Sigmoid colon (tissue), 4 donors: Measurements from ENCODE around the gene MLC1.

Source experiments
- EP300 ChIP-seq, 4 donors: sonication (generic); formaldehyde crosslinking; IDR thresholded peaks; one replicate each; pipeline ENCODE4 v1.6.1; 2017; ENCODE audit warnings: antibody characterized with exemption in 4 of 4
- TF ChIP-seq, protein P1 (sequence below), 4 experiments: fragments of 450-650 bp in 3 of 4; fragments of 200-600 bp in 1 of 4; IDR thresholded peaks; one replicate each; pipeline ENCODE4 v1.5.1; 2016 to 2019; ENCODE audit warnings: antibody characterized with exemption in 4 of 4, mild to moderate bottlenecking in 3 of 4, moderate library complexity in 2 of 4

DNA sequence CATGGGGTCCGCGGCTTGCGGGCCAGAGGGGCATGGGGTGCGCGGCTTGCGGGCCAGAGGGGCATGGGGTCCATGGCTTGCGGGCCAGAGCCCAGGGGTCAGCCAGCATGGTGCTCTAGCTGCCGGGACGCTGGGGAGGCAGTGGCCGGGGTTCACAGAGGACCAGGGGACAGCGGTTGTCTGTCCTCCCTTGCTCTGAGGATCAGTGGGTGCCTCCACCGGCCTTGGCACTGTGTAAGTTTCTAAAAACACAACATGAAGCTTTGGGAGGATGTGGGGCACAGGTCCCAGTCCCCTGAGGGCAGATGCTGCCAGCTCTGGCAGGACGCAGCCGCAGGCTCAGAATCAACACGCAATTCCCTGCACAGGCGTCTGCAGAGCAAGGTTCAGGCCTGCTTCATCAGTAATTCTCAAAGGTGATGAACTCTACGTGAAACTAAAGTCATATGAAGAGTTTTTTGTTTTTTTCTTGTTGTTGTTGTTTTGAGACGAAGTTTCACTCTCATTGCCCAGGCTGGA, 3.0 kb downstream of the MLC1 start:
- TF ChIP-seq, protein P1, sequence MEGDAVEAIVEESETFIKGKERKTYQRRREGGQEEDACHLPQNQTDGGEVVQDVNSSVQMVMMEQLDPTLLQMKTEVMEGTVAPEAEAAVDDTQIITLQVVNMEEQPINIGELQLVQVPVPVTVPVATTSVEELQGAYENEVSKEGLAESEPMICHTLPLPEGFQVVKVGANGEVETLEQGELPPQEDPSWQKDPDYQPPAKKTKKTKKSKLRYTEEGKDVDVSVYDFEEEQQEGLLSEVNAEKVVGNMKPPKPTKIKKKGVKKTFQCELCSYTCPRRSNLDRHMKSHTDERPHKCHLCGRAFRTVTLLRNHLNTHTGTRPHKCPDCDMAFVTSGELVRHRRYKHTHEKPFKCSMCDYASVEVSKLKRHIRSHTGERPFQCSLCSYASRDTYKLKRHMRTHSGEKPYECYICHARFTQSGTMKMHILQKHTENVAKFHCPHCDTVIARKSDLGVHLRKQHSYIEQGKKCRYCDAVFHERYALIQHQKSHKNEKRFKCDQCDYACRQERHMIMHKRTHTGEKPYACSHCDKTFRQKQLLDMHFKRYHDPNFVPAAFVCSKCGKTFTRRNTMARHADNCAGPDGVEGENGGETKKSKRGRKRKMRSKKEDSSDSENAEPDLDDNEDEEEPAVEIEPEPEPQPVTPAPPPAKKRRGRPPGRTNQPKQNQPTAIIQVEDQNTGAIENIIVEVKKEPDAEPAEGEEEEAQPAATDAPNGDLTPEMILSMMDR (IDR thresholded peaks at IDR 0.05), result no peak
- TF ChIP-seq EP300 (IDR thresholded peaks at IDR 0.05), result no peak
